ENCODE results near the gene TSPAN5.
"Not testable (repeated sequence)": the region's sequence is repeated elsewhere in the genome, so short reads cannot be mapped to it uniquely, and the experiment has no call there.

The TSPAN5 gene

GRCh38 chr4:98480535-98480934 lies 177.9 kb downstream of the TSPAN5 start:
- H3K4me3 ChIP-seq (ENCODE audit: low read length): no peak overlapping the region
- no peak for TF ChIP-seq ZNF274 (IDR thresholded peaks at IDR 0.05; ENCODE audit: low read depth, low read length)

DNA sequence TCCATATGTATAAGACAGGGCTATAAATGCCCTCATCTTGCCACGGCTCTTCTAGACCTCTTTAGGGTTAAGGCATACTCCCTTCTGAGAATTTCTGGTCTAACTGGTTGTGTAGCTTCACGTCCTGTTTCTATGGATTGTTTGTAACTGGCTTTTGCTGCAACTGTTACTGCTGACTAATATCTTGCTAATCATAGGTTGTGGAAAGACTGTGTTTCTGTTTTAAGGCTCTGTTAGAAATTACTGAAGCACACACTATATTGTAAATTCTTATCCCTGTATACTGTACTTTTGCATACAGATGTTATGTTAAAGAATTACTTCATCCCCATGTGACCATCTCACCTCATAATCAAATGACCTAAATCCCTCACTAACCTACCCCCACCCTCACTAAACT lies 178.8 kb downstream of the TSPAN5 start:
- H3K4me3 ChIP-seq (ENCODE audit: low read length): not testable (repeated sequence)

DNA sequence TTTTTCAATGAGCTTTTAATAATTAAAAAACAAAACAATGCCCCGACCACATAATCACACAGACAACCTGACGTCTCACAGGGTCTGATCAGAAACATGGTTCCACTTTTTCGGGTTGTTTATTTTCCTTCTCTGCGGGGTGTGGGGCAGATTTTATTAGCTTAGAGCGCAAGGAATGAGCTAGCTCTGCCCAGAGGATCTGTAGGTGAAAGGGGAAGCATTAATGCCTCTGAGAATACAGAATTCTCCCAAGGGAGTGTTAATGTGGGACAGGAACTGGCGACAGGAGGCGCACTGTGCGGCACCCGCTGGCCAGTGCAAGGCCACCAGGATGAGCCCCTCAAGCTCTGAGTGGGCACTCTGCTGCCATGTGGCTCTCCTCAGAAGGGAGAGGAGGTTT lies 181.5 kb downstream of the TSPAN5 start:
- H3K4me3 ChIP-seq (ENCODE audit: low read length): no peak overlapping the region
- TF ChIP-seq ZNF274 (IDR thresholded peaks at IDR 0.05; ENCODE audit: low read depth, low read length): no peak

- H3K4me3 ChIP-seq (ENCODE audit: low read length): no peak overlapping the region
- TF ChIP-seq ZNF274 (IDR thresholded peaks at IDR 0.05; ENCODE audit: low read depth, low read length): no peak
These were observed 184.0 kb downstream of the TSPAN5 start for GRCh38 chr4:98474408-98474844.

DNA sequence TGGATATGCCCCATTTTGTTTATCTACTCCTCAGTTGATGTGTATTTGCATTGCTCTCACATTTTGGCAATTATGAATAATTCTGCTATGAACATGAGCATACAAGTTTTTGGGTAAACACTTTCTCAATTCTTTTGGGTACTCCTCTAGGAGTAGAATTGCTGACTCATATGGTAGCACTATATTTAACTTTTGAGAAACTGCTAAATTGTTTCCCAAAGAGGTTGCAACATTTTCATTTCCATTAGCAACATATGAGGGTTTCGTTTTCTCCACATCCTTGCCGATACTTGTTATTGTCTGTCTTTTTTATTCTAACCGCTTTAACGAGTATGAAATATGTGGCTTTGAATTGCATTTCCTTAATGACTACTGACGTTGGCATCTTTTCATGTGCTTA lies 185.4 kb downstream of the TSPAN5 start:
- TF ChIP-seq ZNF274 (IDR thresholded peaks at IDR 0.05; ENCODE audit: low read depth, low read length): no peak
- no peak overlapping the region for H3K4me3 ChIP-seq (ENCODE audit: low read length)

DNA sequence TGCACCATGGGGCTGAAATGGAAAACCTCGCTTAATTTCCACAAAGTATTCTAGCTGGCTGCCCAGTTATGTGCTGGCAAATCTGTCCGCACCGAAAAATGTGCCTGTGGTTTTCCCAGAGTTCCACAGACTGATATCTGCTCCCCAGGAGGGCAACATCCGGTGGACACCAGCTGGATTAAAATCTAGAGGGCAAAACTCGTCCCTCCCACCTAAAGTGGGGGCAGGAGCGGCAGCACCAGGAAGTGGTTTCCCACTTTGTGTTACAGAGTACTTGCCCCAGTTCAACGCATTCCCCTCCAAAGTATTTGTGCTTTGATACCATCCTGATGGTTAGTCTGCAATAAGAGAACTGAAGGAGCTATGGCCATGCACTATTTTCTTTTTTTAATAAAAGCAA lies 187.6 kb downstream of the TSPAN5 start:
- TF ChIP-seq ZNF274 (IDR thresholded peaks at IDR 0.05; ENCODE audit: low read depth, low read length): no peak
- H3K4me3 ChIP-seq (ENCODE audit: low read length): no peak overlapping the region

GRCh38 chr4:98470366-98470765 lies 188.0 kb downstream of the TSPAN5 start:
- TF ChIP-seq ZNF274 (IDR thresholded peaks at IDR 0.05; ENCODE audit: low read depth, low read length): no peak
- no peak overlapping the region for H3K4me3 ChIP-seq (ENCODE audit: low read length)

DNA sequence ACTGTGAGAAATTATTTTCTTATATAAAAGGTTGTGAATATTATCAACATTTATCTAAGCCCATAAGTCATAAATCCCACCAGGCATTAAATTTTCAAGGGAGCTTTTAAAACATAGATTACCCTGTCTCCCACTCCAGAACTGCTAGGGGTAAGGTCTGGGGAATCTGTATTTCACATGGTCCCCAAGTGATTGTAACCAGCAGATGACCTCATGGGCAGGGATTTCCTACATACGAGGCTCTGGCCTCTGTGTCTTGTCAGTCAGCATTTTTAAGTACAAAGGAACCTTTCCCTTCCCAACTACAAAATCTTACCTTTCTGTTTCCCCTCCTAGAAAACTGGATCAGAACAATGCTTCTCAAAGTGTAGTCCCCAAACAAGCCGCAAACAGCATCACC lies 188.6 kb downstream of the TSPAN5 start:
- H3K4me3 ChIP-seq (ENCODE audit: low read length): no peak overlapping the region

GRCh38 chr4:98468709-98469108 lies 189.7 kb downstream of the TSPAN5 start:
- no peak for TF ChIP-seq ZNF274 (IDR thresholded peaks at IDR 0.05; ENCODE audit: low read depth, low read length)
- no peak overlapping the region for H3K4me3 ChIP-seq (ENCODE audit: low read length)

More for the DNA sequence above, 188.6 kb downstream of the TSPAN5 start:
- no peak for TF ChIP-seq ZNF274 (IDR thresholded peaks at IDR 0.05; ENCODE audit: low read depth, low read length)

DNA sequence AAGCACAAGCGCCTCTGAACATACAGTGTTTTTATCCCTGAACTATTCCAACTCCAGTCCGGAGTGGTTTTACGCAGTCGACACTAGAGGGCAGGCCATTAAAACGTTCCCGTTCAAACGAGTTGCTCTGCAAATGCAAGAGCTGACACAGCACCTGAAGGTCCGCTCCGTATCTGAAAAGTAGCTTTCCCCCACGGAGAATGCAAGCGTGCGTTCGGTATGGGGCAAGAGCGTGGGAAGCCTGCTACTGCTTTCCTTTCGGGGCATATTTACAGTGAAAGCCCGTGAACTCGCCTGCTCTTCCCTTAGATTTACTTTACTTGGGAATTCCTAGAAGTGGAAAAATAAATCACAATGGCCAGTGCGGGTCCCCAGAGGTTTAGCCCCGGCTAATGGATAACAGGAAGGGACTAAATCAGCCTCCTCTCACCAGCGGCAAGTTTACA lies 190.8 kb downstream of the TSPAN5 start:
- peak overlapping the region; percentile 50; the same call in 1 of the 2 replicates for H3K4me3 ChIP-seq (ENCODE audit: low read length)
- no peak for TF ChIP-seq ZNF274 (IDR thresholded peaks at IDR 0.05; ENCODE audit: low read depth, low read length)

GRCh38 chr4:98466868-98467599 lies 191.4 kb downstream of the TSPAN5 start:
- H3K4me3 ChIP-seq (ENCODE audit: low read length): no peak overlapping the region
- no peak for TF ChIP-seq ZNF274 (IDR thresholded peaks at IDR 0.05; ENCODE audit: low read depth, low read length)

DNA sequence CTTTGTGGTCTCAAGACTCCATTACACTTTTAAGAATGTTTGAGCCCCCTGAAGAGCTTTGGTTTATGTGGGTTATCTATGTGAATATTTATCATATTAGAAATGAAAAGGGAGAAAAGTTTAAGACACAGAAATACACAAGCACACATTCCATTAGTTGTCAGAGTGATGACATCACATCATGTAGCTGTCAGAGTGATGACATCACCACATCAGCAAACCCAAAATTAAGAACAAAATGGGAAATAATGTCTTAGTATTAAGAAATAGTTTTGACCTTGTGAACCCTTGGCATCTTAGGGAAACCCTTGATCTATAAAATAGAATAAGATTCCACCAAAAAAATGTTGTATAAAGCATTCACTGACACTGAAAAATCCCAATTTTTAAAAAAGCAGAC lies 195.9 kb downstream of the TSPAN5 start:
- TF ChIP-seq ZNF274 (IDR thresholded peaks at IDR 0.05; ENCODE audit: low read depth, low read length): no peak
- H3K4me3 ChIP-seq (ENCODE audit: low read length): no peak overlapping the region

DNA sequence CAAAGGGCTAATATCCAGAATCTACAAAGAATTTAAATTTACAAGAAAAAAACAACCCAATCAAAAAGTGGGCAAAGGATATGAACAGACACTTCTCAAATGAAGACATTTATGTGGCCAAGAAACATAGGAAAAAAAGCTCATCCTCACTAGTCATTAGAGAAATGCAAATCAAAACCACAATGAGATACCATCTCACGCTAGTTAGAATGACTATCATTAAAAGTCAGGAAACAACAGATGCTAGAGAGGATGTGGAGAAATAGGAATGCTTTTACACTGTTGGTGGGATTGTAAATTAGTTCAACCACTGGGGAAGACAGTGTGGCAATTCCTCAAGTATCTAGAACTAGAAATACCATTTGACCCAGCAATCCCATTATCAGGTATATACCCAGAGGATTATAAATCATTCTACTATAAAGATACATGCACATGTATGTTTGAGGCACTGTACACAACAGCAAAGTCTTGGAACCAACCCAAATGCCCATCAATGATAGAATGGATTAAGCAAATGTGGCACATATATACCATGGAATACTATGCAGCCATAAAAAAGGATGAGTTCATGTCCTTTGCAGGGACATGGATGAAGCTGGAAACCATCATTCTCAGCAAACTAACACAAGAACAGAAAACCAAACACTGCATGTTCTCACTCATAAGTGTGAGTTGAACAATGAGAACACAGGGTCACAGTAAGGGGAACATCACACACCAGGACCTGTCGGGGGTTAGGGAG lies 197.1 kb downstream of the TSPAN5 start:
- not testable (repeated sequence) for H3K4me3 ChIP-seq (ENCODE audit: low read length)

- not testable (repeated sequence) for H3K4me3 ChIP-seq (ENCODE audit: low read length)
These were observed 201.0 kb downstream of the TSPAN5 start for GRCh38 chr4:98457422-98457821.

DNA sequence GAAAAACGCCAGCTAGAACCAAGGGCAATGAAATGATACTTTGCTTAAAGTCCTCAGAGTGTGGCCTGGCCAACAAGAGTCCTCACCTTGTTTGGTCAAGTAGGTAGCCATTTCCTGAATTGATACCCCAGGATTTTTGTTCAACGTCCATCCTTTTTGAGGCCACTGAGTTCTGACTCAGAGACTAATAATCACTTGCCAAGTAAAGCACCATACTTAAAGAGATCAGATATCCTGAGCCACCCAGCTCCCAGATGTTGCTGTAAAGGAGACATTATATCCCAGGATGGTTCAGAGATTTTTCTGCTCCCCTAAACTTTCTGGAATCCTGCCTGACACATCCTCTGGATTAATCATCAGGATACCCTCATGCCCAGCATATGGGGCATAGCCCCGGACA lies 206.3 kb downstream of the TSPAN5 start:
- no peak for TF ChIP-seq ZNF274 (IDR thresholded peaks at IDR 0.05; ENCODE audit: low read depth, low read length)
- no peak overlapping the region for H3K4me3 ChIP-seq (ENCODE audit: low read length)
